IMR-90 (cell line): ENCODE results near the gene AMACR. TPM values are rescaled to one million over a fixed set of nuclear protein-coding genes. Genes with fewer than 3 reads are reported as not detected.

Experiments used
- ATAC-seq: fragments of 200-7000 bp; cut with Tn5 transposase; 2 replicates; pipeline ENCODE4 v1.9.1; 2020; ENCODE audit warnings: low read depth, mild to moderate bottlenecking, moderate library complexity
- BruUV-seq: library from RNA; stranded (reverse); fragments of 400-500 nt; replicated peaks from 2 replicates; lab custom pipeline; 2021; lab: Mats Ljungman, UMichigan
- CTCF ChIA-PET: fragments of 300-600 bp; formaldehyde crosslinking; extraction: SDS; loops from one replicate; lab custom pipeline; 2021; ENCODE audit warnings: antibody characterized with exemption; lab: Yijun Ruan, JAX
- POLR2A ChIA-PET: fragments of 300-600 bp; sonication (Branson Sonifier 250); formaldehyde crosslinking; loops from one replicate; lab custom pipeline; 2022; ENCODE audit warnings: antibody characterized with exemption; ENCODE audit not compliant: unreplicated experiment; lab: Charles Lee
- DNase-seq: peaks from one replicate; pipeline ENCODE4 v3.0.0; 2013
- H2AFZ ChIP-seq: replicated peaks from 2 replicates; pipeline ENCODE3; 2013; ENCODE audit warnings: low read length, mild to moderate bottlenecking; ENCODE audit not compliant: poor library complexity
- H2AK5ac ChIP-seq: 2 replicates; pipeline ENCODE4 v1.6.1; 2013; ENCODE audit warnings: low read depth, low read length, inconsistent platforms
- H2AK9ac ChIP-seq: replicated peaks from 2 replicates; pipeline ENCODE3; 2013; ENCODE audit warnings: mild to moderate bottlenecking, low read depth, low read length, moderate library complexity; ENCODE audit not compliant: poor library complexity
- H2BK120ac ChIP-seq: 2 replicates; pipeline ENCODE4 v1.6.1; 2013; ENCODE audit warnings: low read depth, low read length, inconsistent platforms
- H2BK15ac ChIP-seq: 3 replicates; pipeline ENCODE4 v1.6.1; 2013; ENCODE audit warnings: low read depth, low read length, inconsistent platforms
- H2BK20ac ChIP-seq: 2 replicates; pipeline ENCODE4 v1.6.1; 2013; ENCODE audit warnings: low read depth, mild to moderate bottlenecking, inconsistent platforms, low read length, moderate library complexity
- H2BK5ac ChIP-seq: 2 replicates; pipeline ENCODE4 v1.6.1; 2013; ENCODE audit warnings: mild to moderate bottlenecking, low read depth, low read length, inconsistent platforms; ENCODE audit not compliant: poor library complexity, severe bottlenecking
- H3K14ac ChIP-seq: replicated peaks from 2 replicates; pipeline ENCODE4 v1.6.1; 2013; ENCODE audit warnings: low read depth, low read length, inconsistent platforms
- H3K18ac ChIP-seq: 2 replicates; pipeline ENCODE4 v1.6.1; 2013; ENCODE audit warnings: low read depth, low read length, control low read depth
- H3K23ac ChIP-seq: 2 replicates; pipeline ENCODE4 v1.6.1; 2013; ENCODE audit warnings: low read depth, low read length, inconsistent platforms
- H3K27ac ChIP-seq: 2 replicates; pipeline ENCODE4 v1.5.1; 2013; ENCODE audit warnings: mild to moderate bottlenecking, control low read depth, low read length; ENCODE audit not compliant: insufficient read depth
- H3K27me3 ChIP-seq: 2 replicates; pipeline ENCODE4 v1.6.1; 2013; ENCODE audit warnings: low read length; ENCODE audit not compliant: control insufficient read depth, insufficient read depth
- H3K36me3 ChIP-seq: 2 replicates; pipeline ENCODE4 v1.6.1; 2013; ENCODE audit warnings: low read length, mixed read lengths; ENCODE audit not compliant: control insufficient read depth, insufficient read depth
- H3K4ac ChIP-seq: 2 replicates; pipeline ENCODE4 v1.6.1; 2013; ENCODE audit warnings: low read depth, low read length, inconsistent platforms
- H3K4me1 ChIP-seq: 2 replicates; pipeline ENCODE4 v1.6.1; 2013; ENCODE audit warnings: low read length, mixed read lengths; ENCODE audit not compliant: control insufficient read depth, insufficient read depth
- H3K4me2 ChIP-seq: 2 replicates; pipeline ENCODE4 v1.6.1; 2013; ENCODE audit warnings: low read depth, mild to moderate bottlenecking, control low read depth, low read length, moderate library complexity
- H3K4me3 ChIP-seq: 2 replicates; pipeline ENCODE4 v1.5.1; 2013; ENCODE audit warnings: low read depth, mild to moderate bottlenecking, control low read depth, low read length, moderate library complexity; ENCODE audit not compliant: insufficient read depth
- H3K56ac ChIP-seq: 2 replicates; pipeline ENCODE4 v1.6.1; 2013; ENCODE audit warnings: low read length, inconsistent platforms; ENCODE audit not compliant: insufficient read depth; ENCODE audit errors: extremely low read depth
- H3K79me1 ChIP-seq, 2 experiments: 2 replicates each; pipeline ENCODE4 v1.6.1; 2013; ENCODE audit warnings: low read length in 2 of 2, inconsistent platforms in 1 of 2, low read depth in 1 of 2
- H3K9ac ChIP-seq: 2 replicates; pipeline ENCODE4 v1.6.1; 2013; ENCODE audit warnings: low read depth, low read length, control low read depth
- H3K9me1 ChIP-seq: 2 replicates; pipeline ENCODE4 v1.6.1; 2013; ENCODE audit warnings: low read length, inconsistent platforms; ENCODE audit not compliant: insufficient read depth
- H3K9me3 ChIP-seq: 2 replicates; pipeline ENCODE4 v1.6.1; 2013; ENCODE audit warnings: low read length; ENCODE audit not compliant: control insufficient read depth, insufficient read depth
- H4K20me1 ChIP-seq: 2 replicates; pipeline ENCODE4 v1.6.1; 2013; ENCODE audit warnings: low read length, inconsistent platforms; ENCODE audit not compliant: insufficient read depth
- H4K5ac ChIP-seq: 2 replicates; pipeline ENCODE4 v1.6.1; 2013; ENCODE audit warnings: mild to moderate bottlenecking, low read depth, low read length, control low read depth
- H4K8ac ChIP-seq, 2 experiments: 2 replicates each; pipeline ENCODE4 v1.6.1; 2013; ENCODE audit warnings: low read depth in 2 of 2, low read length in 2 of 2, control low read depth in 1 of 2, inconsistent platforms in 1 of 2
- H4K91ac ChIP-seq: 2 replicates; pipeline ENCODE4 v1.6.1; 2013; ENCODE audit warnings: low read depth, low read length, inconsistent platforms; ENCODE audit not compliant: insufficient read depth
- BHLHE40 ChIP-seq: fragments of 150-350 bp; IDR thresholded peaks from 2 replicates; pipeline ENCODE4 v1.6.1; 2016; ENCODE audit warnings: mild to moderate bottlenecking, low read depth, low read length
- CEBPB ChIP-seq: IDR thresholded peaks from 2 replicates; pipeline ENCODE4 v1.6.1; 2012; ENCODE audit warnings: low read depth, low read length, improper control_type of control experiment
- CHD1 ChIP-seq: IDR thresholded peaks from 2 replicates; pipeline ENCODE4 v1.6.1; 2012; ENCODE audit warnings: low read depth, low read length, improper control_type of control experiment
- FOS ChIP-seq: fragments of 150-350 bp; IDR thresholded peaks from 2 replicates; pipeline ENCODE4 v1.6.1; 2016; ENCODE audit warnings: low read depth, low read length
- MAFK ChIP-seq: IDR thresholded peaks from 2 replicates; pipeline ENCODE4 v1.6.1; 2012; ENCODE audit warnings: low read depth, low read length, improper control_type of control experiment
- MAZ ChIP-seq: IDR thresholded peaks from 2 replicates; pipeline ENCODE4 v1.6.1; 2012; ENCODE audit warnings: low read depth, mild to moderate bottlenecking, low read length, improper control_type of control experiment, moderate library complexity, borderline replicate concordance
- MXI1 ChIP-seq: IDR thresholded peaks from 2 replicates; pipeline ENCODE4 v1.6.1; 2012; ENCODE audit warnings: low read depth, mild to moderate bottlenecking, low read length, moderate library complexity, borderline replicate concordance
- NFE2L2 ChIP-seq: fragments of 150-350 bp; IDR thresholded peaks from 2 replicates; pipeline ENCODE4 v1.6.1; 2016; ENCODE audit warnings: low read depth, mild to moderate bottlenecking, low read length
- POLR2A ChIP-seq: IDR thresholded peaks from 2 replicates; pipeline ENCODE4 v1.6.1; 2012; ENCODE audit warnings: mild to moderate bottlenecking, low read depth, low read length
- RAD21 ChIP-seq: IDR thresholded peaks from 2 replicates; pipeline ENCODE4 v1.6.1; 2012; ENCODE audit warnings: low read length, improper control_type of control experiment
- RCOR1 ChIP-seq: IDR thresholded peaks from 2 replicates; pipeline ENCODE4 v1.6.1; 2012; ENCODE audit warnings: mild to moderate bottlenecking, low read length, improper control_type of control experiment; ENCODE audit not compliant: insufficient replicate concordance
- RFX5 ChIP-seq: IDR thresholded peaks from 2 replicates; pipeline ENCODE4 v1.8.0; 2012; ENCODE audit warnings: low read depth, mild to moderate bottlenecking, low read length, moderate library complexity
- SMC3 ChIP-seq: fragments of 150-350 bp; IDR thresholded peaks from 2 replicates; pipeline ENCODE4 v1.6.1; 2016; ENCODE audit warnings: low read depth, mild to moderate bottlenecking, antibody characterized with exemption, low read length, moderate library complexity
- USF2 ChIP-seq: fragments of 150-350 bp; IDR thresholded peaks from 2 replicates; pipeline ENCODE4 v1.6.1; 2017; ENCODE audit warnings: mild to moderate bottlenecking, antibody characterized with exemption, low read length, low read depth
- WGBS, 2 experiments: methylation state at CpG; one replicate each; pipeline versions ENCODE4 v1.1.5 to v1.1.7; 2013; ENCODE audit warnings: missing lambda C conversion rate in 2 of 2; ENCODE audit not compliant: insufficient read length in 1 of 2; ENCODE audit errors: extremely low coverage in 2 of 2; 5-methylcytosine and 5-hydroxymethylcytosine counted together
- dilution Hi-C: fragments of 300-500 bp; cut with HindIII; formaldehyde crosslinking; loops from one replicate; pipeline ENCODE4 v1.14.3; 2018; ENCODE audit warnings: low sequenced_read_pairs; ENCODE audit not compliant: unreplicated experiment
- in situ Hi-C: fragments of 300-500 bp; cut with MboI; formaldehyde crosslinking; loops from 3 replicates; pipeline ENCODE4 v1.14.3; 2019; ENCODE audit warnings: low sequenced_read_pairs, inconsistent platforms, mixed read lengths
- intact Hi-C: fragments of 100-400 bp; cut with micrococcal nuclease; formaldehyde crosslinking; loops from 2 replicates; pipeline ENCODE4 v1.10.0; 2022
- polyA plus RNA-seq, 3 experiments: library from polyadenylated mRNA; depleted of rRNA; stranded (reverse); fragments of >200 nt; gene quantifications; 2 replicates each; pipeline ENCODE4 v1.2.3, GENCODE V29; 2012; ENCODE audit warnings: low replicate concordance in 1 of 3
- total RNA-seq: library from RNA; depleted of rRNA; stranded (reverse); fragments of >200 nt; gene quantifications from 2 replicates; pipeline ENCODE4 v1.2.3, GENCODE V29; 2012
- TF ChIP-seq, protein P1 (sequence below): fragments of 150-350 bp; IDR thresholded peaks from 2 replicates; pipeline ENCODE4 v1.6.1; 2016; ENCODE audit warnings: low read depth, mild to moderate bottlenecking, low read length, moderate library complexity, borderline replicate concordance
- TF ChIP-seq, protein P2 (sequence below): conservative IDR thresholded peaks from 2 replicates; pipeline ENCODE4 v1.5.1; 2012; ENCODE audit warnings: mild to moderate bottlenecking, low read depth, low read length, improper control_type of control experiment

Gene AMACR
- total and polyA plus RNA-seq, 2 of the 4 experiments (the other 2 are of a cell fraction) = 8.2 to 12.9 TPM

DNA sequence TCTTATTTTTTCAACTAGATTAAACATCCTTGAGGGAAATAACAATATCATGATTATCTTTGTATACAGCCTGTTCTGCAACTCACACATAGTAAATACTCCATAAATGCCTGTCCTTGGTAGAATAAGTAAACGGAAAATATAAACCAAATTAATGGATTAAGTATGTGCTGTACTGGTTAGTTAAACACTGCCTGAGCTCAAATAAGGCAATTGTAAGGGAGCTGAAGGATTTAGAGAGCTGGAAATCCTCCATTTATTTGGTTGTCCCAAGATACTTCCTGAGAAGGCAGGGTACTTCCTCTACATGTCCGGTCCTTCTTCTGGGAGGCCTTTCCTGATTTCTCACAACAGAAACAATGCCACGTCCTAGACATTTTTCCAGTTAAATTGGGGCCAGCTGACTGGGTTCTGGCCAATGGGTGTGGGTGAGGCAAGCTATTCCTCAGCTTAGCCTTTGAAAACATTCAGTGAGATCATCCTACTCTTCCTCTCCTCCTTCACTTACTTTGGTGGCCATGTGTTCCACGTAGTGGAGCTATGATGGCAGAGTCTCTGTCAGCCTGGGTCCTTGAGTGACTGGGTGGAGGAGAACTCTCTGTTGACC is 43.6 kb upstream of the AMACR start:
- TF ChIP-seq RAD21 = no peak
- no peak for TF ChIP-seq POLR2A
- no peak for TF ChIP-seq MXI1
- TF ChIP-seq FOS = no peak
- TF ChIP-seq MAFK = no peak
- TF ChIP-seq, protein P1, sequence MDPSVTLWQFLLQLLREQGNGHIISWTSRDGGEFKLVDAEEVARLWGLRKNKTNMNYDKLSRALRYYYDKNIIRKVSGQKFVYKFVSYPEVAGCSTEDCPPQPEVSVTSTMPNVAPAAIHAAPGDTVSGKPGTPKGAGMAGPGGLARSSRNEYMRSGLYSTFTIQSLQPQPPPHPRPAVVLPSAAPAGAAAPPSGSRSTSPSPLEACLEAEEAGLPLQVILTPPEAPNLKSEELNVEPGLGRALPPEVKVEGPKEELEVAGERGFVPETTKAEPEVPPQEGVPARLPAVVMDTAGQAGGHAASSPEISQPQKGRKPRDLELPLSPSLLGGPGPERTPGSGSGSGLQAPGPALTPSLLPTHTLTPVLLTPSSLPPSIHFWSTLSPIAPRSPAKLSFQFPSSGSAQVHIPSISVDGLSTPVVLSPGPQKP = no peak
- TF ChIP-seq CEBPB = no peak
- no peak for TF ChIP-seq RCOR1
- TF ChIP-seq CHD1 = no peak
- TF ChIP-seq SMC3 = no peak
- no peak for TF ChIP-seq MAZ
- no peak for TF ChIP-seq USF2
- TF ChIP-seq, protein P2, sequence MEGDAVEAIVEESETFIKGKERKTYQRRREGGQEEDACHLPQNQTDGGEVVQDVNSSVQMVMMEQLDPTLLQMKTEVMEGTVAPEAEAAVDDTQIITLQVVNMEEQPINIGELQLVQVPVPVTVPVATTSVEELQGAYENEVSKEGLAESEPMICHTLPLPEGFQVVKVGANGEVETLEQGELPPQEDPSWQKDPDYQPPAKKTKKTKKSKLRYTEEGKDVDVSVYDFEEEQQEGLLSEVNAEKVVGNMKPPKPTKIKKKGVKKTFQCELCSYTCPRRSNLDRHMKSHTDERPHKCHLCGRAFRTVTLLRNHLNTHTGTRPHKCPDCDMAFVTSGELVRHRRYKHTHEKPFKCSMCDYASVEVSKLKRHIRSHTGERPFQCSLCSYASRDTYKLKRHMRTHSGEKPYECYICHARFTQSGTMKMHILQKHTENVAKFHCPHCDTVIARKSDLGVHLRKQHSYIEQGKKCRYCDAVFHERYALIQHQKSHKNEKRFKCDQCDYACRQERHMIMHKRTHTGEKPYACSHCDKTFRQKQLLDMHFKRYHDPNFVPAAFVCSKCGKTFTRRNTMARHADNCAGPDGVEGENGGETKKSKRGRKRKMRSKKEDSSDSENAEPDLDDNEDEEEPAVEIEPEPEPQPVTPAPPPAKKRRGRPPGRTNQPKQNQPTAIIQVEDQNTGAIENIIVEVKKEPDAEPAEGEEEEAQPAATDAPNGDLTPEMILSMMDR = no peak
- TF ChIP-seq NFE2L2 = no peak
- TF ChIP-seq RFX5 = no peak
- no peak for TF ChIP-seq BHLHE40
- Histone ChIP-seq H3K9me1 (peaks cover 4% of the 10 kb centered on the region; the same call in 1 of the 2 replicates), H4K8ac (no peak overlapping the region), H3K36me3 (no peaks in the 10 kb centered on the region), H2AFZ (no peak overlapping the region), H4K5ac (no peak overlapping the region), H3K9ac (no peak overlapping the region), H2BK5ac (no peak overlapping the region), H3K27me3 (no peaks in the 10 kb centered on the region), H2BK20ac (no peak overlapping the region), H3K4me3 (no peak overlapping the region), H3K4me2 (no peak overlapping the region), H3K23ac (no peak overlapping the region), H2AK5ac (no peak overlapping the region), H3K14ac (no peak overlapping the region), H3K4me1 (peaks cover 9% of the 10 kb centered on the region), H3K9me3 (no peaks in the 10 kb centered on the region), H2BK15ac (no peak overlapping the region), H3K27ac (no peak overlapping the region), H3K4ac (no peak overlapping the region), H4K20me1 (no peaks in the 10 kb centered on the region), H3K56ac (no peak overlapping the region), H2BK120ac (no peak overlapping the region), H3K79me1 (no peaks in the 10 kb centered on the region), H4K91ac (no peak overlapping the region), H2AK9ac (no peak overlapping the region), H3K18ac (no peak overlapping the region)
- POLR2A ChIA-PET = no interaction called here
- DNase-seq (no peak), ATAC-seq (no peak)
- in situ Hi-C loops (no loop called here), dilution Hi-C loops (no loop called here), intact Hi-C loops (no loop called here)
- BruUV-seq = no TSS peak
- no CpG with 5 or more reads among the region's 4 CpGs for WGBS, 2 experiments
- CTCF ChIA-PET = no interaction called here
